Lower lobe of right lung (tissue), 2 donors: ENCODE measurements around the gene ROBO2. TPM values are rescaled to one million over a fixed set of nuclear protein-coding genes. Genes with fewer than 3 reads are reported as not detected.

Source experiments
- ATAC-seq, 2 donors: fragments of 200-7000 bp; cut with Tn5 transposase; one replicate each; pipeline ENCODE4 v1.9.1; 2020 to 2022; ENCODE audit warnings: mild to moderate bottlenecking in 2 of 2, moderate library complexity in 2 of 2
- DNase-seq: peaks from one replicate; pipeline ENCODE4 v3.0.0-alpha.2; 2020
- H3K27ac ChIP-seq: fragments of 200-600 bp; one replicate; pipeline ENCODE4 v1.8.0; 2022
- H3K27me3 ChIP-seq: fragments of 200-600 bp; one replicate; pipeline ENCODE4 v1.8.0; 2022; ENCODE audit warnings: low read depth
- H3K36me3 ChIP-seq: fragments of 200-600 bp; one replicate; pipeline ENCODE4 v1.8.0; 2022; ENCODE audit warnings: mild to moderate bottlenecking
- H3K4me1 ChIP-seq: fragments of 200-600 bp; one replicate; pipeline ENCODE4 v1.8.0; 2022
- H3K4me3 ChIP-seq: fragments of 200-600 bp; one replicate; pipeline ENCODE4 v1.8.0; 2022; ENCODE audit warnings: mild to moderate bottlenecking
- H3K9me3 ChIP-seq: fragments of 200-600 bp; one replicate; pipeline ENCODE4 v1.8.0; 2022
- intact Hi-C: fragments of 100-400 bp; cut with DNase I; formaldehyde crosslinking; loops from one replicate; pipeline ENCODE4 v1.11.0; 2022
- total RNA-seq: library from RNA; stranded (reverse); fragmentation: NEBNext Ultra II Directional; extraction: Animal tissue kit (Norgen Biotek cat#: 25700); gene quantifications from one replicate; pipeline ENCODE4 v1.2.1, GENCODE V29; 2021
- TF ChIP-seq, protein P1 (sequence below): fragments of 200-600 bp; IDR thresholded peaks from one replicate; pipeline ENCODE4 v1.8.0; 2022; ENCODE audit warnings: antibody characterized with exemption, mild to moderate bottlenecking
- donor health status: DM: no; HTN: yes; CAD: no; lungs with severe emphysema.

ROBO2 gene
- total RNA-seq, 1 donor from 2014 or later = 11.8 TPM

DNA sequence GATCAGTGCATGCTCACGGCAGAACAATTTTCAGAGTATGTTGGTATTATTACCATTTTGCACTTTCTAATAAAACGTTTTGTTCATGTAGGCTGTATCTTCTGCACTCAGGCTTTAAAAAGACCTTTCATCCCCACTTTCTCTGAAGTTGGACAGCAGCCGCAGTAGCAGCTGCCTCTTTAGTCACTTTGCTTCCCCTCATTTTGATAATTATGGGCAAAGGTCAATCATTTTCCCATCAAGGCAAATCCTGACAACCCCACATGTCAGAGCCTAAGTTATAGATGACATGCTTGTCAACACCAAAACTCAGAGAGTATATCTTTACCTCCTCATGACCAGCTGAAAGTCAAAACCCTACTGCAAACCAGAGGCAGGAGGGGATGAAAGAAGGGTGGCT, 99.7 kb downstream of the ROBO2 start:
- Histone ChIP-seq H3K4me3 (no peak overlapping the region), H3K36me3 (no peaks in the 10 kb centered on the region), H3K4me1 (no peaks in the 10 kb centered on the region), H3K27ac (no peak overlapping the region), H3K9me3 (no peaks in the 10 kb centered on the region), H3K27me3 (no peaks in the 10 kb centered on the region)
- intact Hi-C loops = no loop called here
- TF ChIP-seq, protein P1, sequence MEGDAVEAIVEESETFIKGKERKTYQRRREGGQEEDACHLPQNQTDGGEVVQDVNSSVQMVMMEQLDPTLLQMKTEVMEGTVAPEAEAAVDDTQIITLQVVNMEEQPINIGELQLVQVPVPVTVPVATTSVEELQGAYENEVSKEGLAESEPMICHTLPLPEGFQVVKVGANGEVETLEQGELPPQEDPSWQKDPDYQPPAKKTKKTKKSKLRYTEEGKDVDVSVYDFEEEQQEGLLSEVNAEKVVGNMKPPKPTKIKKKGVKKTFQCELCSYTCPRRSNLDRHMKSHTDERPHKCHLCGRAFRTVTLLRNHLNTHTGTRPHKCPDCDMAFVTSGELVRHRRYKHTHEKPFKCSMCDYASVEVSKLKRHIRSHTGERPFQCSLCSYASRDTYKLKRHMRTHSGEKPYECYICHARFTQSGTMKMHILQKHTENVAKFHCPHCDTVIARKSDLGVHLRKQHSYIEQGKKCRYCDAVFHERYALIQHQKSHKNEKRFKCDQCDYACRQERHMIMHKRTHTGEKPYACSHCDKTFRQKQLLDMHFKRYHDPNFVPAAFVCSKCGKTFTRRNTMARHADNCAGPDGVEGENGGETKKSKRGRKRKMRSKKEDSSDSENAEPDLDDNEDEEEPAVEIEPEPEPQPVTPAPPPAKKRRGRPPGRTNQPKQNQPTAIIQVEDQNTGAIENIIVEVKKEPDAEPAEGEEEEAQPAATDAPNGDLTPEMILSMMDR = no peak
- ATAC-seq = no peak
- DNase-seq = no peak

DNA sequence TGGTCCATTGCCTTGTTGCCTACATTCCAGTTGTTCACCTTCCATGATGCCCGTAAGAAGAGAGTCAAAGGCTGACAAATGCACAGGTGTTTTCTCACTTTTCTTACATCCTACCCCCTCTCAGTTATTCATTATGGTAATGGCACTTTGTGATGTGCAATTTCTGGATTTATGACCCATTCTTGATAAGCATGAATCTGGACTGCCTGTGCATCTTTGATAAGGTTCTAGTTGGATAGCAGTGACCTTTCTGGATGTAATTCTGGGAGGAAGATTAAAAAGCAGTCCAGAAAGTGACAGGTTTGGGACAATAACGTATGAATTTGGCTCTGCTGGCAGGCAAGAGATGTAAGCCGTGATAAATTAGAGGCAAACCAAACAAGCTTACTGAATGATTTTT, 101.5 kb downstream of the ROBO2 start:
- H3K9me3 ChIP-seq = no peaks in the 10 kb centered on the region
- no peak for DNase-seq
- TF ChIP-seq, protein P1 = no peak
- no peak overlapping the region for H3K4me3 ChIP-seq
- intact Hi-C loops = no loop called here
- no peak for ATAC-seq
- H3K27ac ChIP-seq = no peak overlapping the region
- H3K36me3 ChIP-seq = no peaks in the 10 kb centered on the region
- no peaks in the 10 kb centered on the region for H3K4me1 ChIP-seq
- H3K27me3 ChIP-seq = no peaks in the 10 kb centered on the region

DNA sequence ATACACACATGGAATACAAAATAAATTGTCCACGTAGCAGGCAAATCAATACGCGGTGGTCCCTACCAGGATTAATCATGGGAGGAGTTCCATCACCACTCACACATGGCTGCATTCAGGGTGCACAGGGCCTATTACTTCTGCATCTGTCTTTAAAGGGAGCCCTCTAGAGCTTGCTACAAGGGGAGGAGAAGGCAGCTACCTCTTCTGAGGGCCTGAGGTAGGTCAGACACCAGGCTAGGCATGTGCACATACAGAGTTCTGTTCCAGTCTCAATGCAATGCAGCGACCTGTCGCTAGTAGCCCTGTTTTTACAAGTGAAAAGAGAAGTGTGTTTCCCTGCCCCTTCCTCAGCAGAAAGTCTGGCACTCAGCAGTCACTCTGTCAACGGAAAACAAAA, 102.7 kb downstream of the ROBO2 start:
- H3K4me1 ChIP-seq = no peaks in the 10 kb centered on the region
- TF ChIP-seq, protein P1 = no peak
- H3K9me3 ChIP-seq = no peaks in the 10 kb centered on the region
- intact Hi-C loops = no loop called here
- no peak overlapping the region for H3K4me3 ChIP-seq
- no peaks in the 10 kb centered on the region for H3K36me3 ChIP-seq
- DNase-seq = no peak
- no peak overlapping the region for H3K27ac ChIP-seq
- H3K27me3 ChIP-seq = no peaks in the 10 kb centered on the region
- ATAC-seq = no peak

DNA sequence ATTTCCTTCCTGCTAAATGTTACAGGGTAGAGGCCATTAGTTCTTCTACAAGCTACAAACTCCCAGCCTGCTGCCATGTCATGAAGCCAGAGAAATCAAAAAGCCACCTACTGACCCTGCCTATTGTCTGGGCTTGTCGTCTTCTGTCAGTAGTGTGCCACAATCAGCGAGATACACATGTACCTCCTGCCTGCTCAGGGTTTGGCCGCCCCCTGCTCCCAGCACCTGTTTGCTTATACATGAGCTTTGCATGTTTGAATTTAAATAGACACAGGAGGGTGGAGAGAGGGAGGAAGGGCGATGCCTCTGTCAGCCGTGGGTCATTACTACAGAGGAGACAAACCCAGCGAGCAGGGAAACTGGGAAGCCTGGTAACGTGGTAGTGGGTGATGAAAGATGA, 106.1 kb downstream of the ROBO2 start:
- H3K27me3 ChIP-seq = no peaks in the 10 kb centered on the region
- H3K9me3 ChIP-seq = no peaks in the 10 kb centered on the region
- H3K27ac ChIP-seq = no peak overlapping the region
- no peaks in the 10 kb centered on the region for H3K4me1 ChIP-seq
- TF ChIP-seq, protein P1 = no peak
- H3K36me3 ChIP-seq = no peaks in the 10 kb centered on the region
- DNase-seq (no peak), ATAC-seq (no peak)
- no peak overlapping the region for H3K4me3 ChIP-seq
- intact Hi-C loops = no loop called here

DNA sequence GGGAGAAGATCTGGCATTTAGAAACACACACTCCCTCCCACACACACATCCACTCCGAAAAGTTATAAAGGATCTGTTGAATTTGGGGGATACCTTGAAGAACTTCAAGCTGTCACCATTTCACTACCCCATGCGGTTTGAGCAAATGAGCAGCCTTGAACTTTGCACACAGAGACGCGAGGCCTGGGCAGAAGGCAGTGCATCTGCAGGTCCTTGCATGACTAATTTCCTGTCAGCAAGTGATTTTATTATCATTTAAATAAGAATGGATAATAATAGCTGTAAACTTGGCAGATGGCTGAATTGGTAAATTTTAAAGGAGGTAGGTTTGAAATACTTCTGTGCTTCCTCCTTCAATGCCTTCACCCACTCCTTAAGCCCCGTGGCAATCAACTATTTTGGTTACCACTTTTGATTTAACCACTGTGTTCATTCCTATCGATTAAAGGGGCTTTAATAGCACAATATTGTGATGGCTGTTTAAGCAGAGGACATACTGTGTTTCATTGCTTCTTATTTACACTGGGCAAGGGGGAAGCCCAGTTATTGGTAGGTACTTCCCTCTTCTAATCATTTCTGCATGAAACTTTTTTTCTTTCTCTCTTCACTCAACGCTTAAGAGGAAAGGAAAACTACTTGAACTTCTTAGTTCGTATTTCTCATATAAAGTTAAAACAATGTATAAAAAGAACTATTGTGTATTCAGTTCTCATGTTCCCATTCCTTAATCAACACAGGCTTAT, 108.1 kb downstream of the ROBO2 start:
- no peaks in the 10 kb centered on the region for H3K4me1 ChIP-seq
- H3K4me3 ChIP-seq = no peak overlapping the region
- no peaks in the 10 kb centered on the region for H3K27me3 ChIP-seq
- H3K9me3 ChIP-seq = no peaks in the 10 kb centered on the region
- intact Hi-C loops = no loop called here
- H3K27ac ChIP-seq = no peak overlapping the region
- H3K36me3 ChIP-seq = no peaks in the 10 kb centered on the region
- DNase-seq (no peak), ATAC-seq (no peak)
- TF ChIP-seq, protein P1 = no peak
